ENCODE results near the gene CARMIL1.

Gene CARMIL1

DNA sequence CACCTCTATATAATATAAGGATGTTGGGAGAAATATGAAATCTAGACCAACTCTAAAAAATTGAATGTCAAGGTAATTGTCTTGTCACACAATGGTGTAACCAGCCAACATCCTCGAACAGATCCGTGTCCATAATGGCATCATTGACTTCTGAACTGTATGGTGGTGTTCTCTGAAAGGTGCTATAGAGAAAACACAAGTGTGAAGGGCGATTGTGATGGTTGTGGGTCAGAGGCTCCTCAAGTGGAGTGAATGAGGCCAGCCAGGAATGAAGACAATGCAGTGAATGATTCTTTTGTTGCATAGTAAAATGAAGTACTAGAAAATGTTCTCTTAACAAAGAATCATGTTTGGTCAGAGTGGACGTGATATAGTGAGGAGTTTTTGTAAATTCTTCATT is 58.3 kb downstream of the CARMIL1 start:
- no peak for DNase-seq

- DNase-seq = no peak
These were observed 61.4 kb downstream of the CARMIL1 start for GRCh38 chr6:25340431-25341202.

DNA sequence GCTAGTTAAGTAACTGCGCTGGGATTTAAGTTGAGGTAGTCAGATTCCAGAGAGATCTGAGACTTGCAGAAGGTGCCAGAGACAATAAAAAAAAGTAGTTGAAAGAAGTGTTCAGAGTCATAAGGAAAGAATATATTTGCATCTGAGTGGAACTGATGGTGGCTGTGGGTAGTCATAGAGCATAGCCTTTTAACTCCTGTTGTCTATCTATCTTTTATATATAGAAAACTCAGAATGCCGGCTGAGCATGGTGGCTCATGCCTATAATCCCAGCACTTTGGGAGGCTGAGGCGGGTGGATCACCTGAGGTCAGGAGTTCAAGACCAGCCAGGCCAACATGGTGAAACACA is 62.0 kb downstream of the CARMIL1 start:
- no peak for DNase-seq

GRCh38 chr6:25341923-25342619 is 62.9 kb downstream of the CARMIL1 start:
- DNase-seq = no peak

GRCh38 chr6:25342802-25343201 is 63.6 kb downstream of the CARMIL1 start:
- DNase-seq = no peak

GRCh38 chr6:25343984-25344383 is 64.8 kb downstream of the CARMIL1 start:
- no peak for DNase-seq

DNA sequence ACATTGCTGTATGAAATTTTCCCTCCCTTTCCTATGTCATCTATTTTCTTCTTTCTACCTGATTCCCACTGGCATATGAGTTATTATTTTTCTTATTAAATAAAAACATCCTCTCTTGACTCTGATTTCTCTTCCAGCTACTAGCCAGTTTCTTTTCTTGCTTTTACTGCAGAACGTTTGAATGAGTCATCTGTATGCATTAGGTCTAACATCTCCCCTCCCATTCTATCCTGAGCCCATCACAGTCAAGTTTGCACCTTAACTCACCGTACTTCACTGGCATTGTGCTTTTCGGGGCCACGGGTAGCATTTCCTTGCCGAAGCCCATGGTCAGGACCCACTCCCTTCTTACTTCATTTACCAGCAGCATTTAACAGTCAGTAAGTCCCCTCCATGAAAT is 65.7 kb downstream of the CARMIL1 start:
- no peak for DNase-seq

DNA sequence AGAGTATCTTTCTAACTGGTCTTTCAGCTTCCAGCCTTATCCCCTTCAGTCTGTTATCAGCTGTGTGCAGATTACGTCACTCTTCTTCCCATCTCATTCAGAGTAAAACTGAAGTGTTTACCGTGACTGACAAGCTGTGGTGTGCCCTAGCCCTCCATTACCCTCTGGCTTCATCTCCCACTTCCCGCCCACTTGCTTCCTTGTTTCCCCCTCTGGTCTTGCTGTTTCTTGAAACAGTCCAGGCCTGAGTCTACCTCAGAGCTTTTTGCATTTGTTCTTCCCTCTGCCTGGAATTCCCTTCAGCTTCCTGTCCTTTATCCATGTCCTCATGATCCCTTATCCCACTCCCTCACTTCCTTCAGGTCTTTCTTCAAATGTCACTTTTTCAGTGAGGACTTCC is 66.9 kb downstream of the CARMIL1 start:
- no peak for DNase-seq

- DNase-seq = no peak
These were observed 71.4 kb downstream of the CARMIL1 start for GRCh38 chr6:25350573-25350972.

- no peak for DNase-seq
These were observed 72.3 kb downstream of the CARMIL1 start for GRCh38 chr6:25351485-25351884.

GRCh38 chr6:25352285-25352684 is 73.1 kb downstream of the CARMIL1 start:
- no peak for DNase-seq

DNA sequence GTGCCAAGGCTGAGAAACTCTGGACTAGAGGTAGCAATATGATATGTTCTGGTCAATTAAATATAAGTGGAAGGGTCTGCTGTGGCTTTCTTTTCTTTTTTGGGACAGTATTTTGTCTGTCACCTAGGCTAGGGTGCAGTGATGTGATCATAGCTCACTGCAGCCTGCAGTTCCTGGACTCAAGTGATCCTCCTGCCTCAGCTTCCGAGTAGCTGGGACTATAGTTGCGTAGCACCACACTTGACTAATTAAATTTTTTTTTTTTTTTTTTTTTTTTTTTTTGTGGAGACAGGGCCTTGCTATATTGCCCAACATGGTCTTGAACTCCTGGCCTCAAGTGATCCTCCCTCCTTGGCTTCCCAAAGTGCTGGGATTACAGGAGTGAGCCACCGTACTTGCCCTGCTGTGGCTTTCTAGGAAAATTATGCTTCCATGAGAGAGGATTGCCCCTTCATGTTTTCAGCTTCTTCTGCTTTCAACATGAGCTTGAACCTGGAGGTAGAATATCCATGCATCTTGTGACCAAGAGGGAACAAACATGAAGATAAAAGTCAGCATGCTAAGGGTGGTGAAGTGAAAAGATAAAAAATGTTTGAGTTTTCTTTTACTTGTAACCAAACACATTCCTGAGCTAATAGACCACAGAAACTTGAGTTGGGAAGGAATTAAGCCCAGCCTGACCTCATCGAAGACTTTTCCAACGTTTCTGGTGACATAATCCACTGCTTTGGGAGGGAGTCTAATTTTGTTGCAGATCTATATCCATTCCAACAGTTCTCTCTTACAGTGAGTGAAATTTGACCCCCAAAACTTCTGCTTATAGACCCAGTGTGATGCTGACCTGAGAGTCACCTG is 75.1 kb downstream of the CARMIL1 start:
- no peak for DNase-seq

DNA sequence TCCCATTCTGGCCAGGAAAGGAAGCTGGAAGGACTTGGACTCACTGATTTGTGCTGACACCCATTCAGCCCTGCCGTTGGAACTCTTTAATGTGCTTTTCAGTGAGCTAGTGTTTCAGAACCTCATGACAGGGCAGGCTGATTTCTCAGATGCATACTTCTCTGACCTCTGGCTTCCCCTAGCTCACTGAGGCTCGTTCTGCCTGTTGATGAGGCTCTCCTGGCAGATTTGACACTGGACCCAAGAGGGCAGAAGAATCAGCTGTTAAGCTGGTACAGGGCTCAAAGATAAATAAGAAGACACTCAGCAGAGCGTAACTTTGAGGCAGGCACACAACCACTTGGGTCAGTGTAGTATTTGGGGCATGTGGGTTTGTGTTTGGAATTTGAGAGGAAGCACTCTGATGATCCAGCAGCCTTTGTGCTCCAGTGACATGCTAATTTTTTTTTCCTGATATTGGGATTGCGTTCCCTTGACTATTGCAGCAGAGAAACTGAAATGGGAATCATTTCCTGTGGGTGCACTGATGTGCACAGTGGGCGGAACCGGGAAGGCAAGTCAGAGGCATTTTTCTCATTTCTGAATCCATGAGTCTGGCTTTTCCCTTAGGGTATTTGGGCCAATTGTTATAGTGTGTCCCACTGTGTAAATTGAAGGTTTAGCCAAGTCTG is 80.2 kb downstream of the CARMIL1 start:
- no peak for DNase-seq

- no peak for DNase-seq
These were observed 80.7 kb downstream of the CARMIL1 start for GRCh38 chr6:25359891-25360290.

GRCh38 chr6:25360621-25361020 is 81.4 kb downstream of the CARMIL1 start:
- no peak for DNase-seq

DNA sequence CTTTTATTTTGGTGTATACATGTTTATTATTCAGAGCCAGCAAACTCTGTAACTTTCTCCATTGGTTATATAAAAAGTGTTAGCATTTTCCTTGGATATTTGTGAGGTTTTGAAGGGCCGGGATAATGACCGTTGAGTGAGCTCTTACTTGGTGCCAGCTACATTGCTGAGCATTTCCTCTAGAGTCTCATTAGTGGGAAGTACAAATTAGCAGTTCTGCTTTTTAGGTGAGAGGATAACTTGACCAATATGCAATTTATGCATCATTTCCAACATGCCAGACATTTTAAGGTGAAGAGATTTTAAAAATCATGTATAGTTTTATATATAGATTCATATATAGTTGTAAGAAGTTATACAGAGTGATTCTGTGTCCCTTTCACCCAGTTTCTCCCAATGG is 84.3 kb downstream of the CARMIL1 start:
- DNase-seq = no peak

GRCh38 chr6:25365154-25365553 is 86.0 kb downstream of the CARMIL1 start:
- no peak for DNase-seq

- no peak for DNase-seq
These were observed 87.8 kb downstream of the CARMIL1 start for GRCh38 chr6:25366903-25367545.

- DNase-seq = no peak
These were observed 89.9 kb downstream of the CARMIL1 start for GRCh38 chr6:25369036-25369432.

GRCh38 chr6:25369433-25370177 is 90.4 kb downstream of the CARMIL1 start:
- no peak for DNase-seq

- DNase-seq = no peak
These were observed 91.2 kb downstream of the CARMIL1 start for GRCh38 chr6:25370178-25371036.
